ENCODE data around the gene ANK3.

- no peak for TF ChIP-seq CTCF (conservative IDR thresholded peaks at IDR 0.05 in 1 of 2, IDR thresholded peaks at IDR 0.05 in 1 of 2; ENCODE audit: low read depth in 1 of 2, low read length in 2 of 2)
- TF ChIP-seq EZH2 (IDR thresholded peaks at IDR 0.05; ENCODE audit: low read length, missing control alignments) = no peak
Measured at GRCh38 chr10:60430836-60431597, 41.3 kb upstream of the ANK3 start.

Measured in fibroblast of lung (primary cell).